ENCODE results near the gene FLAD1. TPM values are rescaled to one million over a fixed set of nuclear protein-coding genes. Genes with fewer than 3 reads are reported as not detected.
A peak's percentile ranks its signal among the peaks of the same experiment; 100 is the strongest.

Gene FLAD1
- total RNA-seq, 1 donor: 20.6 TPM

- TF ChIP-seq, protein P1, sequence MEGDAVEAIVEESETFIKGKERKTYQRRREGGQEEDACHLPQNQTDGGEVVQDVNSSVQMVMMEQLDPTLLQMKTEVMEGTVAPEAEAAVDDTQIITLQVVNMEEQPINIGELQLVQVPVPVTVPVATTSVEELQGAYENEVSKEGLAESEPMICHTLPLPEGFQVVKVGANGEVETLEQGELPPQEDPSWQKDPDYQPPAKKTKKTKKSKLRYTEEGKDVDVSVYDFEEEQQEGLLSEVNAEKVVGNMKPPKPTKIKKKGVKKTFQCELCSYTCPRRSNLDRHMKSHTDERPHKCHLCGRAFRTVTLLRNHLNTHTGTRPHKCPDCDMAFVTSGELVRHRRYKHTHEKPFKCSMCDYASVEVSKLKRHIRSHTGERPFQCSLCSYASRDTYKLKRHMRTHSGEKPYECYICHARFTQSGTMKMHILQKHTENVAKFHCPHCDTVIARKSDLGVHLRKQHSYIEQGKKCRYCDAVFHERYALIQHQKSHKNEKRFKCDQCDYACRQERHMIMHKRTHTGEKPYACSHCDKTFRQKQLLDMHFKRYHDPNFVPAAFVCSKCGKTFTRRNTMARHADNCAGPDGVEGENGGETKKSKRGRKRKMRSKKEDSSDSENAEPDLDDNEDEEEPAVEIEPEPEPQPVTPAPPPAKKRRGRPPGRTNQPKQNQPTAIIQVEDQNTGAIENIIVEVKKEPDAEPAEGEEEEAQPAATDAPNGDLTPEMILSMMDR (IDR thresholded peaks at IDR 0.05; ENCODE audit: extremely low read depth, low read depth, low read length): no peak
- no peaks in the 10 kb centered on the region for H3K79me2 ChIP-seq (ENCODE audit: insufficient read depth, low read length)
- no peak overlapping the region for H3K4me2 ChIP-seq (ENCODE audit: insufficient read depth, low read length)
Measured at GRCh38 chr1:155035936-155036335, 52.8 kb downstream of the FLAD1 start.

GRCh38 chr1:155037043-155037442 lies 53.9 kb downstream of the FLAD1 start:
- TF ChIP-seq, protein P1 (IDR thresholded peaks at IDR 0.05; ENCODE audit: extremely low read depth, low read depth, low read length): no peak
- Histone ChIP-seq H2AFZ (ENCODE audit: low read length) (no peak overlapping the region), H4K20me1 (ENCODE audit: insufficient read depth, low read length) (no peaks in the 10 kb centered on the region), H3K9me3 (ENCODE audit: low read depth, low read length) (no peaks in the 10 kb centered on the region), H3K79me2 (ENCODE audit: insufficient read depth, low read length) (no peaks in the 10 kb centered on the region), H3K4me3 (ENCODE audit: insufficient read depth, low read length) (no peak overlapping the region), H3K27me3 (ENCODE audit: insufficient read depth, low read length) (peaks cover 11% of the 10 kb centered on the region), H3K4me2 (ENCODE audit: insufficient read depth, low read length) (no peak overlapping the region), H3K27ac (ENCODE audit: low read depth, low read length) (no peak overlapping the region), H3K4me1 (ENCODE audit: insufficient read depth, low read length) (no peaks in the 10 kb centered on the region), H3K36me3 (ENCODE audit: insufficient read depth, low read length) (no peaks in the 10 kb centered on the region)
- DNase-seq (ENCODE audit: insufficient read length, low spot score, missing footprints): no peak

More at GRCh38 chr1:155035936-155036335, 52.8 kb downstream of the FLAD1 start:
- no peak overlapping the region for H3K4me3 ChIP-seq (ENCODE audit: insufficient read depth, low read length)
- no peak for DNase-seq (ENCODE audit: insufficient read length, low spot score, missing footprints)
- no peaks in the 10 kb centered on the region for H3K36me3 ChIP-seq (ENCODE audit: insufficient read depth, low read length)
- H3K27ac ChIP-seq (ENCODE audit: low read depth, low read length): no peak overlapping the region
- H3K9me3 ChIP-seq (ENCODE audit: low read depth, low read length): no peaks in the 10 kb centered on the region
- no peak overlapping the region for H2AFZ ChIP-seq (ENCODE audit: low read length)
- no peaks in the 10 kb centered on the region for H3K4me1 ChIP-seq (ENCODE audit: insufficient read depth, low read length)
- peaks cover 11% of the 10 kb centered on the region for H3K27me3 ChIP-seq (ENCODE audit: insufficient read depth, low read length)
- no peaks in the 10 kb centered on the region for H4K20me1 ChIP-seq (ENCODE audit: insufficient read depth, low read length)

DNA sequence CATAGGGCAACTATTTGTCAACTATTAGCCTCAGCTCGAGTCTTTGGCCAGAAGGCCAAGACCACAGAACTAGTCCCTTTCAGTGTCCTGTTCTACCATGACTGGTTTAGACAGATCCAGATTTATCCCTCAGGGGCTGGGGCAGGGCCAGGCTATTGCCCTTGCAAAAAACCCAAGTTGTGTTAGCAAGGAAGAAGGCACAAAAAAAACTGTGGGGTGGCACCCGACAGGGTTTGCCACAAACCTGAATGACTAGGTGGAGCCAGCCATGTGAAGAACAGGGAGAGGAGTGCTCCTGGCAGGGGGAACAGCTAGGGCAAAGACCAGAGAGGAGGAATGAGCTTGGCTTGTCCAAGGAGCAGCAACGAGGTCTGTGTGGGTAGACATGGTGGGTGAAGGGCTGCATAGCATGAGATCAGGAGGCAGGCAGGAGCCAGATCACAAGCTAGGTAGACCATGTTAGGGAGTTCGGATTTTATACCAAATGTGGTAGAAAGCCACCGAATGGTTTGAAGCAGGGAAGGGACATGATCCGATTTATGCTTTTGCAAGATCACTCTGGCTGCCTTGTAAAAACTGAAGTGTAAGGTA lies 54.8 kb downstream of the FLAD1 start:
- H4K20me1 ChIP-seq (ENCODE audit: insufficient read depth, low read length): no peaks in the 10 kb centered on the region
- TF ChIP-seq, protein P1 (IDR thresholded peaks at IDR 0.05; ENCODE audit: extremely low read depth, low read depth, low read length): no peak
- H3K9me3 ChIP-seq (ENCODE audit: low read depth, low read length): no peaks in the 10 kb centered on the region
- no peaks in the 10 kb centered on the region for H3K36me3 ChIP-seq (ENCODE audit: insufficient read depth, low read length)
- no peak overlapping the region for H3K4me3 ChIP-seq (ENCODE audit: insufficient read depth, low read length)
- H3K27me3 ChIP-seq (ENCODE audit: insufficient read depth, low read length): peaks cover 11% of the 10 kb centered on the region
- H3K4me2 ChIP-seq (ENCODE audit: insufficient read depth, low read length): no peak overlapping the region
- no peak overlapping the region for H2AFZ ChIP-seq (ENCODE audit: low read length)
- no peaks in the 10 kb centered on the region for H3K4me1 ChIP-seq (ENCODE audit: insufficient read depth, low read length)
- no peak overlapping the region for H3K27ac ChIP-seq (ENCODE audit: low read depth, low read length)
- no peaks in the 10 kb centered on the region for H3K79me2 ChIP-seq (ENCODE audit: insufficient read depth, low read length)
- no peak for DNase-seq (ENCODE audit: insufficient read length, low spot score, missing footprints)

GRCh38 chr1:155038602-155039307 lies 55.6 kb downstream of the FLAD1 start:
- peak; percentile 65 for DNase-seq (ENCODE audit: insufficient read length, low spot score, missing footprints)
- Histone ChIP-seq H3K27me3 (ENCODE audit: insufficient read depth, low read length) (peaks cover 11% of the 10 kb centered on the region), H3K9me3 (ENCODE audit: low read depth, low read length) (no peaks in the 10 kb centered on the region), H3K4me2 (ENCODE audit: insufficient read depth, low read length) (no peak overlapping the region), H3K27ac (ENCODE audit: low read depth, low read length) (no peak overlapping the region), H4K20me1 (ENCODE audit: insufficient read depth, low read length) (no peaks in the 10 kb centered on the region), H3K4me1 (ENCODE audit: insufficient read depth, low read length) (no peaks in the 10 kb centered on the region), H3K79me2 (ENCODE audit: insufficient read depth, low read length) (no peaks in the 10 kb centered on the region), H3K4me3 (ENCODE audit: insufficient read depth, low read length) (no peak overlapping the region), H2AFZ (ENCODE audit: low read length) (no peak overlapping the region), H3K36me3 (ENCODE audit: insufficient read depth, low read length) (no peaks in the 10 kb centered on the region)
- TF ChIP-seq, protein P1 (IDR thresholded peaks at IDR 0.05; ENCODE audit: extremely low read depth, low read depth, low read length): no peak
